ENCODE measurements around the gene GARNL3. TPM values are rescaled to one million over a fixed set of nuclear protein-coding genes. Genes with fewer than 3 reads are reported as not detected.

GARNL3 gene
- total RNA-seq, 1 experiment from 2014 or later: 1.3 TPM

DNA sequence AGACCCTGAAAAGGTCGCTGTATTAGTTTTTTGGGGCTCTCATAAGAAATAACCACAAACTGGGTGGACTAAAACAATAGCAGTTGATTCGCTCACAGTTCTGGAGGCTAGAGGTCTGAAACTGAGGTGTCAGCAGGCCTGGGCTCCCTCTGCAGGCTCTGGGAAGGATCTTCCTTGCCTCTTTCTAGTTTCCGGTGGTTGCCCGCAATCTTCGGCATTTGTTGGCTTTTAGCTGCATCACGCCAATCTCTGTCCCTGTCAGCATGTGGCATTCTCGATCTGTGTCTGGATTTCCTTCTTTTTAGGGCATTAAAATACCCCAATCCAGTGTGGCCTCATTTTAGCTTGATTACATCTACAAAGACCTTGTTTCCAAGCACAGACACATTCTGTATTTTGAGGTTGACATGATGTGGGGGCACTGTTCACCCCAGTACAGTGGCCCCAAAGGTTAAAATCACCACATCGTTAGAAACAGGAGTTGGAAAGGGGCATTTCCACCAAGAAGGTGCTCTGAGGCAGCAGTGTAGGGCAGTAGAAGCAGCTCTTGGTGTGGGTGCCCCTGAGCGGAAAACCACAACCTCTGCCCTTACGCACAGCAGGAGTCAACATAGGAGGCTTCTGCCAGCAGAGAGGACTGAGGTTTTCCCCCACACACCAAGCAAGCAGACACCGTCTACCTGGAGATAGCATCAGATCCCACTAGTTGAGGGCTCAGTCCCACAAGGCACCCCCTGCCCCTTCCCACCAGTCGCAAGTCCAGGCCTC lies 173.1 kb downstream of the GARNL3 start:
- DNase-seq (ENCODE audit: low read depth): no peak

DNA sequence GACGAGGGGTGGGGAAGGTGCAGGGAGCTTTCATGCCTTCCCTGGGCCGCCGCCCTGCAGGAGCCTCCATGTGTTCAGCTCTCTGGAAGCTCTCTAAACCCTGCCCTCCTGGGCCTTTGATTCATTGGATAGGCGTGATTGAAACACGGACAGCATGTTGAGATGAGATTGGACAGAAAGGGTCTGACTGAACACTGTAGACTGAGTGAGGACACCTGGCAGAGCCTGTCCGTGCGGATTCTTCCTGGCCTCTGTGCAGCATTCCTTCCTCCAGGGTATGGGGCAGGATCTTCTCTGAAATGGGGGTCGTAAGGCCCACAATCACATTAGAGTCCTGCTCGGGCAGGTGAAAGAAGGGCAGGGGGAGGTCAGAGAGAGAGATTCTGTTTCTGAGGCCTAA lies 173.8 kb downstream of the GARNL3 start:
- no peak for DNase-seq (ENCODE audit: low read depth)

Other genes with a start within 250 kb of the GARNL3 start
- gene ANGPTL2, start 142.1 kb upstream of the GARNL3 start, total RNA-seq (2014; rRNA removed): 13.5 and 36.2 TPM in 2 replicates
- 10.5 and 13.9 TPM in 2 replicates for gene SLC2A8, start 132.4 kb downstream of the GARNL3 start, total RNA-seq (2014; rRNA removed)
- 8.4 and 9.6 TPM in 2 replicates for gene ZNF79, start 159.6 kb downstream of the GARNL3 start, total RNA-seq (2014; rRNA removed)
- 2,134 and 2,339 TPM in 2 replicates for gene RPL12, start 186.6 kb downstream of the GARNL3 start, total RNA-seq (2014; rRNA removed)
- 7.4 and 7.9 TPM in 2 replicates for gene LRSAM1, start 186.7 kb downstream of the GARNL3 start, total RNA-seq (2014; rRNA removed)